Measurements from ENCODE around the gene ZBTB5.

GRCh38 chr9:37474438-37474837 is 9.2 kb upstream of the ZBTB5 start:
- TF ChIP-seq CTCF (conservative IDR thresholded peaks at IDR 0.05; ENCODE audit: low read length) (no peak), EZH2phosphoT487 (IDR thresholded peaks at IDR 0.05; ENCODE audit: borderline replicate concordance) (no peak)
